T-cell (primary cell): ENCODE data around the gene RAB27B. TPM values are rescaled to one million over a fixed set of nuclear protein-coding genes. Genes with fewer than 3 reads are reported as not detected.

ENCODE experiments used
- ATAC-seq, 4 experiments: fragments of 200-7000 bp in 3 of 4; fragments of 150-1000 bp in 1 of 4; cut with Tn5 transposase; replicated peaks in 1 of 4; 1 replicate in 3 of 4; 2 replicates in 1 of 4; pipeline ENCODE4 v1.10.0; 2021; ENCODE audit warnings: moderate library complexity in 3 of 4, mild to moderate bottlenecking in 2 of 4, moderate number of reproducible peaks in 1 of 4
- CTCF ChIA-PET, 2 donors: fragments of 300-600 bp; sonication (Branson Sonifier 250); formaldehyde crosslinking; loops; one replicate each; lab custom pipeline; 2022; ENCODE audit warnings: antibody characterized with exemption in 2 of 2; lab: Charles Lee
- POLR2A ChIA-PET, 2 donors: fragments of 300-600 bp; sonication (Branson Sonifier 250); formaldehyde crosslinking; loops; one replicate each; lab custom pipeline; 2022; ENCODE audit warnings: antibody characterized with exemption in 2 of 2; lab: Charles Lee
- DNase-seq, 35 experiments: peaks; one replicate each; pipeline versions ENCODE4 v3.0.0 to v3.0.0-alpha.2; 2013 to 2023
- H3K27ac ChIP-seq: one replicate; pipeline ENCODE4 v1.5.1; 2013; ENCODE audit warnings: low read length
- H3K27me3 ChIP-seq, 2 experiments: replicated peaks in 1 of 2; 1 replicate in 1 of 2; 2 replicates in 1 of 2; pipeline versions ENCODE4 v1.6.1 to v1.7.0; 2013; ENCODE audit warnings: low read length in 1 of 2, mixed read lengths in 1 of 2; ENCODE audit not compliant: control insufficient read depth in 2 of 2, insufficient read depth in 2 of 2; ENCODE audit errors: extremely low read depth in 1 of 2
- H3K36me3 ChIP-seq, 2 donors: 1 replicate in 1 of 2; 2 replicates in 1 of 2; pipeline versions ENCODE4 v1.6.1 to v1.7.0; 2013; ENCODE audit warnings: low read length in 1 of 2; ENCODE audit not compliant: control insufficient read depth in 2 of 2, insufficient read depth in 1 of 2; ENCODE audit errors: extremely low read depth in 1 of 2
- H3K4me1 ChIP-seq, 2 experiments: 1 replicate in 1 of 2; 2 replicates in 1 of 2; pipeline versions ENCODE4 v1.6.1 to v1.7.0; 2013; ENCODE audit warnings: low read length in 2 of 2, mixed read lengths in 1 of 2; ENCODE audit not compliant: insufficient read depth in 2 of 2, control insufficient read depth in 1 of 2; ENCODE audit errors: extremely low read depth in 1 of 2
- H3K4me3 ChIP-seq, 2 donors: 1 replicate in 1 of 2; 2 replicates in 1 of 2; pipeline versions ENCODE4 v1.5.1 to v1.7.0; 2013; ENCODE audit warnings: mild to moderate bottlenecking in 2 of 2, low read length in 1 of 2, moderate library complexity in 1 of 2; ENCODE audit not compliant: control insufficient read depth in 1 of 2; ENCODE audit errors: extremely low read depth in 1 of 2
- H3K9me3 ChIP-seq: 2 replicates; pipeline ENCODE4 v1.7.0; 2013
- H3K27ac Mint-ChIP-seq, 2 donors: one replicate each; pipeline ENCODE4 v1.8.0; 2020 to 2021; ENCODE audit warnings: mild to moderate bottlenecking in 2 of 2, mixed read lengths in 2 of 2
- H3K27me3 Mint-ChIP-seq, 2 donors: one replicate each; pipeline ENCODE4 v1.8.0; 2021 to 2022; ENCODE audit warnings: mixed read lengths in 2 of 2
- H3K36me3 Mint-ChIP-seq: one replicate; pipeline ENCODE4 v1.8.0; 2021; ENCODE audit warnings: mixed read lengths
- H3K4me1 Mint-ChIP-seq, 3 donors: one replicate each; pipeline ENCODE4 v1.8.0; 2020 to 2022; ENCODE audit warnings: mixed read lengths in 3 of 3, mild to moderate bottlenecking in 1 of 3
- H3K4me3 Mint-ChIP-seq, 3 donors: one replicate each; pipeline ENCODE4 v1.8.0; 2020 to 2022; ENCODE audit warnings: mild to moderate bottlenecking in 3 of 3, mixed read lengths in 3 of 3, moderate library complexity in 3 of 3
- H3K9me3 Mint-ChIP-seq, 3 donors: one replicate each; pipeline ENCODE4 v1.8.0; 2020 to 2022; ENCODE audit warnings: mixed read lengths in 3 of 3
- WGBS: methylation state at CpG from one replicate; pipeline ENCODE4 v1.1.5; 2013; ENCODE audit warnings: missing lambda C conversion rate; ENCODE audit not compliant: insufficient coverage; 5-methylcytosine and 5-hydroxymethylcytosine counted together
- total RNA-seq, 35 experiments: library from RNA in 6 of 35; stranded (reverse) in 6 of 35; fragments of 120-200 nt in 1 of 35; gene quantifications; one replicate each; pipeline versions ENCODE4 v1.2.1 to v1.2.4 and lab custom pipeline; 2013 to 2026

The RAB27B gene
- total RNA-seq, 5 donors from 2014 or later (not counting 1 experiment from before 2014, with no cell fraction given), result 2.6 to 4.3 (median 3.0) TPM

- H3K4me1 ChIP-seq, result peaks cover 0 to 10% of the 10 kb centered on the region in 2 experiments
- WGBS, result 86% methylated on average over 1 of the region's 2 CpGs
- no peaks in the 10 kb centered on the region for H3K27me3 ChIP-seq
- peaks cover 19 to 27% (median 27%) of the 10 kb centered on the region in 3 donors for H3K4me1 Mint-ChIP-seq
- H3K4me3 ChIP-seq, result no peak overlapping the region
- DNase-seq, result no peak
- ATAC-seq, result peak in 3 of 4 experiments; percentile 19 to 41 (median 36)
- CTCF ChIA-PET, result interaction anchor here in 1 of 2 donors (0.6 kb wide), 1 partner anchor 38 kb away, joined by 3 read pairs; no protein-coding TSS in a partner anchor
- H3K9me3 Mint-ChIP-seq, result peaks cover 0 to 8% (median 3%) of the 10 kb centered on the region in 3 donors
- H3K4me3 Mint-ChIP-seq, result peak overlapping the region in 1 of 3 donors; percentile 35
- no peaks in the 10 kb centered on the region for H3K9me3 ChIP-seq
- H3K27ac Mint-ChIP-seq, result peak overlapping the region; percentile 23 to 24
- H3K27me3 Mint-ChIP-seq, result peaks cover 0 to 2% of the 10 kb centered on the region in 2 donors
- no peaks in the 10 kb centered on the region for H3K36me3 ChIP-seq
- POLR2A ChIA-PET, result no interaction called here
- H3K27ac ChIP-seq, result no peak overlapping the region
- peaks cover 3% of the 10 kb centered on the region for H3K36me3 Mint-ChIP-seq
Observed at GRCh38 chr18:54835944-54836343, 7.7 kb downstream of the RAB27B start.

- H3K9me3 Mint-ChIP-seq, result no peaks in the 10 kb centered on the region
- no peaks in the 10 kb centered on the region for H3K4me1 ChIP-seq
- no peak overlapping the region for H3K4me3 Mint-ChIP-seq
- no peak overlapping the region for H3K27ac Mint-ChIP-seq
- H3K36me3 Mint-ChIP-seq, result peaks cover 3% of the 10 kb centered on the region
- no peaks in the 10 kb centered on the region for H3K36me3 ChIP-seq
- WGBS, result no CpG with 5 or more reads among the region's 2 CpGs
- DNase-seq (no peak), ATAC-seq (no peak)
- ChIA-PET POLR2A (no interaction called here), CTCF (interaction anchor here in 1 of 2 donors (0.6 kb wide), 1 partner anchor 229 kb away, joined by 7 read pairs; no protein-coding TSS in a partner anchor)
- no peak overlapping the region for H3K27ac ChIP-seq
- H3K9me3 ChIP-seq, result no peaks in the 10 kb centered on the region
- peaks cover 0 to 2% (median 0%) of the 10 kb centered on the region in 3 donors for H3K4me1 Mint-ChIP-seq
- H3K27me3 ChIP-seq, result no peaks in the 10 kb centered on the region
- no peak overlapping the region for H3K4me3 ChIP-seq
- H3K27me3 Mint-ChIP-seq, result no peaks in the 10 kb centered on the region
Observed at GRCh38 chr18:54843314-54843713, 15.0 kb downstream of the RAB27B start.

GRCh38 chr18:54845787-54846186, 17.5 kb downstream of the RAB27B start:
- DNase-seq (no peak), ATAC-seq (no peak)
- WGBS, result no CpG with 5 or more reads among the region's 2 CpGs
- H3K27ac Mint-ChIP-seq, result no peak overlapping the region
- Histone ChIP-seq H3K36me3 (no peaks in the 10 kb centered on the region), H3K27ac (no peak overlapping the region), H3K27me3 (no peaks in the 10 kb centered on the region), H3K4me1 (no peaks in the 10 kb centered on the region), H3K9me3 (no peaks in the 10 kb centered on the region), H3K4me3 (no peak overlapping the region)
- ChIA-PET CTCF (no interaction called here), POLR2A (no interaction called here)
- H3K4me1 Mint-ChIP-seq, result peaks cover 0 to 2% (median 0%) of the 10 kb centered on the region in 3 donors
- H3K9me3 Mint-ChIP-seq, result no peaks in the 10 kb centered on the region
- peaks cover 3% of the 10 kb centered on the region for H3K36me3 Mint-ChIP-seq
- no peak overlapping the region for H3K4me3 Mint-ChIP-seq
- H3K27me3 Mint-ChIP-seq, result no peaks in the 10 kb centered on the region

GRCh38 chr18:54848121-54848520, 19.8 kb downstream of the RAB27B start:
- Histone ChIP-seq H3K36me3 (no peaks in the 10 kb centered on the region), H3K4me3 (no peak overlapping the region), H3K27me3 (no peaks in the 10 kb centered on the region), H3K27ac (no peak overlapping the region), H3K9me3 (no peaks in the 10 kb centered on the region), H3K4me1 (peaks cover 0 to 2% of the 10 kb centered on the region in 2 experiments)
- Mint-ChIP-seq H3K36me3 (peaks cover 3% of the 10 kb centered on the region), H3K9me3 (no peaks in the 10 kb centered on the region), H3K4me1 (peaks cover 7 to 13% (median 12%) of the 10 kb centered on the region in 3 donors), H3K4me3 (no peak overlapping the region), H3K27ac (no peak overlapping the region), H3K27me3 (no peaks in the 10 kb centered on the region)
- WGBS, result no CpG with 5 or more reads among the region's 1 CpG
- no peak for ATAC-seq
- CTCF ChIA-PET, result no interaction called here
- POLR2A ChIA-PET, result no interaction called here
- DNase-seq, result no peak

GRCh38 chr18:54849683-54850082, 21.4 kb downstream of the RAB27B start:
- H3K4me1 Mint-ChIP-seq, result peaks cover 10 to 16% (median 15%) of the 10 kb centered on the region in 3 donors
- CTCF ChIA-PET, result no interaction called here
- no CpG with 5 or more reads among the region's 2 CpGs for WGBS
- H3K27ac Mint-ChIP-seq, result no peak overlapping the region
- no peaks in the 10 kb centered on the region for H3K27me3 ChIP-seq
- H3K4me3 Mint-ChIP-seq, result no peak overlapping the region
- H3K36me3 Mint-ChIP-seq, result no peaks in the 10 kb centered on the region
- H3K4me3 ChIP-seq, result no peak overlapping the region
- H3K4me1 ChIP-seq, result peaks cover 0 to 2% of the 10 kb centered on the region in 2 experiments
- DNase-seq, result no peak
- ATAC-seq, result no peak
- H3K27me3 Mint-ChIP-seq, result no peaks in the 10 kb centered on the region
- no peaks in the 10 kb centered on the region for H3K36me3 ChIP-seq
- H3K9me3 Mint-ChIP-seq, result no peaks in the 10 kb centered on the region
- H3K9me3 ChIP-seq, result no peaks in the 10 kb centered on the region
- no peak overlapping the region for H3K27ac ChIP-seq
- POLR2A ChIA-PET, result no interaction called here

GRCh38 chr18:54850598-54850997, 22.3 kb downstream of the RAB27B start:
- H3K4me1 Mint-ChIP-seq, result peaks cover 10 to 16% (median 15%) of the 10 kb centered on the region in 3 donors
- Histone ChIP-seq H3K27ac (no peak overlapping the region), H3K9me3 (no peaks in the 10 kb centered on the region), H3K27me3 (no peaks in the 10 kb centered on the region), H3K4me3 (no peak overlapping the region), H3K4me1 (peaks cover 0 to 2% of the 10 kb centered on the region in 2 experiments), H3K36me3 (no peaks in the 10 kb centered on the region)
- H3K27me3 Mint-ChIP-seq, result no peaks in the 10 kb centered on the region
- H3K4me3 Mint-ChIP-seq, result no peak overlapping the region
- no peak for DNase-seq
- ATAC-seq, result no peak
- CTCF ChIA-PET, result no interaction called here
- no CpG with 5 or more reads among the region's 3 CpGs for WGBS
- H3K9me3 Mint-ChIP-seq, result no peaks in the 10 kb centered on the region
- H3K36me3 Mint-ChIP-seq, result no peaks in the 10 kb centered on the region
- no peak overlapping the region for H3K27ac Mint-ChIP-seq
- POLR2A ChIA-PET, result no interaction called here
